Transverse colon (tissue), 4 donors: Measurements from ENCODE around the gene OR2B6. TPM values are rescaled to one million over a fixed set of nuclear protein-coding genes. Genes with fewer than 3 reads are reported as not detected.

ENCODE experiments used
- DNase-seq: peaks from one replicate; pipeline ENCODE4 v3.0.0-alpha.2; 2019
- H3K27ac ChIP-seq, 4 donors: fragments of 200-600 bp; sonication (generic); 2 replicates each; pipeline ENCODE4 v1.5.1; 2016 to 2018; ENCODE audit warnings: inconsistent platforms in 4 of 4
- H3K27me3 ChIP-seq: fragments of 200-600 bp; sonication (generic); 2 replicates; pipeline ENCODE4 v1.5.1; 2017; ENCODE audit warnings: inconsistent platforms
- H3K36me3 ChIP-seq, 4 donors: fragments of 200-600 bp; sonication (generic); 2 replicates each; pipeline ENCODE4 v1.5.1; 2017 to 2019; ENCODE audit warnings: inconsistent platforms in 4 of 4
- H3K4me1 ChIP-seq, 4 donors: fragments of 200-600 bp; sonication (generic); 2 replicates each; pipeline ENCODE4 v1.5.1; 2017 to 2020; ENCODE audit warnings: inconsistent platforms in 4 of 4
- H3K4me3 ChIP-seq, 4 donors: fragments of 200-600 bp; sonication (generic); 1 replicate in 1 of 4; 2 replicates in 3 of 4; pipeline versions ENCODE4 v1.5.1 to v1.6.1; 2017 to 2019; ENCODE audit warnings: inconsistent platforms in 4 of 4
- H3K9me3 ChIP-seq, 2 donors: fragments of 200-600 bp; sonication (generic); 2 replicates each; pipeline ENCODE4 v1.5.1; 2017 to 2019; ENCODE audit warnings: inconsistent platforms in 2 of 2
- EP300 ChIP-seq: sonication (generic); formaldehyde crosslinking; IDR thresholded peaks from one replicate; pipeline ENCODE4 v1.6.1; 2017; ENCODE audit warnings: antibody characterized with exemption, low read depth
- POLR2A ChIP-seq: fragments of 450-650 bp; IDR thresholded peaks from one replicate; pipeline ENCODE4 v1.6.1; 2016; ENCODE audit warnings: antibody characterized with exemption, mild to moderate bottlenecking, moderate library complexity
- POLR2AphosphoS5 ChIP-seq, 3 donors: sonication (generic); formaldehyde crosslinking; IDR thresholded peaks; one replicate each; pipeline ENCODE4 v1.6.1; 2016; ENCODE audit warnings: antibody characterized with exemption in 3 of 3
- WGBS, 2 donors: methylation state at CpG; one replicate each; pipeline ENCODE4 v1.1.5; 2018; ENCODE audit warnings: low coverage in 1 of 2; 5-methylcytosine and 5-hydroxymethylcytosine counted together
- in situ Hi-C, 4 donors: fragments of 200-750 bp; cut with MboI; loops; one replicate each; pipeline versions ENCODE4 v1.15.0 to v1.15.1; 2017; ENCODE audit warnings: low sequenced_read_pairs in 3 of 4, low pct_ligation_motif_present in 1 of 4, low pct_unique_long_range_greater_than_20kb in 1 of 4
- intact Hi-C: fragments of 100-400 bp; cut with DNase I; formaldehyde crosslinking; loops from one replicate; pipeline ENCODE4 v1.15.1; 2023; ENCODE audit warnings: low total_unique reads
- total RNA-seq, 4 donors: library from RNA; depleted of rRNA; stranded (reverse); fragments of >200 nt; gene quantifications; one replicate each; pipeline ENCODE4 v1.1.0, GENCODE V29; 2016
- TF ChIP-seq, protein P1 (sequence below), 5 experiments: fragments of 200-600 bp in 3 of 5; fragments of 450-650 bp in 2 of 5; sonication (generic) in 3 of 5; IDR thresholded peaks; 1 replicate in 2 of 5; 2 replicates in 3 of 5; pipeline ENCODE4 v1.5.1; 2016 to 2017; ENCODE audit warnings: antibody characterized with exemption in 5 of 5, inconsistent platforms in 3 of 5, mild to moderate bottlenecking in 2 of 5, moderate library complexity in 1 of 5

OR2B6 gene
- total RNA-seq, 4 donors from 2014 or later, result not detected

DNA sequence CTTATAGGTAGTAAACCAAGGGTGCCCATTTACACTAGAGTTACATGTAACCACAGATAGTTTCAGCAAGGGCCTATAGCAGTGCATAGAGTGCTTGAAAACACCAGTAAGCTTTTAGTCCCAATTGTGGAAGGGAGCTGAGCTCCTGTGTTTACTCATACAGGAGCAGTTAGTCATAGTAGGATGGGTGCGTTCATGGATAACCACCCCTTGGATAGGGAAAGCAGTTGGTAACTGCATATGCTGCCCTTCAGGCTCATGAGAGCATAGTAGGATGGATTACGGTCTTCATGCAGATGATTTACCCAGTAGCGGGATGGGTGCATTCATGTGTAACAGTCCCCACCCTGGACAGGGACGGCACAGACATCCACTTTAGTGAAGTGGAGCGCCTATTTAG is 45.1 kb downstream of the OR2B6 start:
- Histone ChIP-seq H3K9me3 (no peaks in the 10 kb centered on the region), H3K36me3 (no peaks in the 10 kb centered on the region)
- in situ Hi-C loops, result no loop called here

GRCh38 chr6:28003059-28003458 is 46.0 kb downstream of the OR2B6 start:
- peak overlapping the region in 3 of 4 donors; percentile 5 to 74 (median 55) for H3K27ac ChIP-seq
- no peaks in the 10 kb centered on the region for H3K9me3 ChIP-seq
- WGBS, 2 donors, result 45% methylated on average over 5 of the region's 5 CpGs; no CpG with 5 or more reads in 1 of the 2 donors
- in situ Hi-C loops, result no loop called here
- TF ChIP-seq EP300, result no peak
- TF ChIP-seq, protein P1, sequence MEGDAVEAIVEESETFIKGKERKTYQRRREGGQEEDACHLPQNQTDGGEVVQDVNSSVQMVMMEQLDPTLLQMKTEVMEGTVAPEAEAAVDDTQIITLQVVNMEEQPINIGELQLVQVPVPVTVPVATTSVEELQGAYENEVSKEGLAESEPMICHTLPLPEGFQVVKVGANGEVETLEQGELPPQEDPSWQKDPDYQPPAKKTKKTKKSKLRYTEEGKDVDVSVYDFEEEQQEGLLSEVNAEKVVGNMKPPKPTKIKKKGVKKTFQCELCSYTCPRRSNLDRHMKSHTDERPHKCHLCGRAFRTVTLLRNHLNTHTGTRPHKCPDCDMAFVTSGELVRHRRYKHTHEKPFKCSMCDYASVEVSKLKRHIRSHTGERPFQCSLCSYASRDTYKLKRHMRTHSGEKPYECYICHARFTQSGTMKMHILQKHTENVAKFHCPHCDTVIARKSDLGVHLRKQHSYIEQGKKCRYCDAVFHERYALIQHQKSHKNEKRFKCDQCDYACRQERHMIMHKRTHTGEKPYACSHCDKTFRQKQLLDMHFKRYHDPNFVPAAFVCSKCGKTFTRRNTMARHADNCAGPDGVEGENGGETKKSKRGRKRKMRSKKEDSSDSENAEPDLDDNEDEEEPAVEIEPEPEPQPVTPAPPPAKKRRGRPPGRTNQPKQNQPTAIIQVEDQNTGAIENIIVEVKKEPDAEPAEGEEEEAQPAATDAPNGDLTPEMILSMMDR (IDR thresholded peaks at IDR 0.05), result no peak
- peak in 1 of 3 donors; percentile 53 for TF ChIP-seq POLR2AphosphoS5 (IDR thresholded peaks at IDR 0.05)
- TF ChIP-seq POLR2A, result peak; percentile 61
- peak; percentile 20 for DNase-seq
- no peaks in the 10 kb centered on the region for H3K27me3 ChIP-seq
- H3K4me1 ChIP-seq, result peaks cover 0 to 14% (median 0%) of the 10 kb centered on the region in 4 donors
- intact Hi-C loops, result no loop called here
- no peaks in the 10 kb centered on the region for H3K36me3 ChIP-seq
- H3K4me3 ChIP-seq, result no peak overlapping the region

More for the DNA sequence above, 45.1 kb downstream of the OR2B6 start:
- no peak for TF ChIP-seq EP300
- TF ChIP-seq, protein P1 (IDR thresholded peaks at IDR 0.05), result no peak
- no peak for TF ChIP-seq POLR2AphosphoS5 (IDR thresholded peaks at IDR 0.05)
- TF ChIP-seq POLR2A, result no peak
- Histone ChIP-seq H3K4me1 (peaks cover 0 to 14% (median 0%) of the 10 kb centered on the region in 4 donors), H3K27ac (peak overlapping the region in 2 of 4 donors; percentile 55 to 74), H3K4me3 (no peak overlapping the region), H3K27me3 (no peaks in the 10 kb centered on the region)
- DNase-seq, result no peak
- intact Hi-C loops, result no loop called here
- 99% methylated on average over 5 of the region's 5 CpGs; no CpG with 5 or more reads in 1 of the 2 donors for WGBS, 2 donors

GRCh38 chr6:28003661-28004060 is 46.6 kb downstream of the OR2B6 start:
- H3K27ac ChIP-seq, result peak overlapping the region in 3 of 4 donors; percentile 5 to 74 (median 55)
- 68 to 75% methylated on average over 2 to 3 of the region's 3 CpGs for WGBS, 2 donors
- H3K4me1 ChIP-seq, result peaks cover 0 to 14% (median 0%) of the 10 kb centered on the region in 4 donors
- intact Hi-C loops (no loop called here), in situ Hi-C loops (no loop called here)
- no peak for DNase-seq
- no peaks in the 10 kb centered on the region for H3K9me3 ChIP-seq
- no peaks in the 10 kb centered on the region for H3K27me3 ChIP-seq
- H3K36me3 ChIP-seq, result no peaks in the 10 kb centered on the region
- H3K4me3 ChIP-seq, result no peak overlapping the region
- TF ChIP-seq POLR2AphosphoS5 (IDR thresholded peaks at IDR 0.05) (no peak), EP300 (no peak), POLR2A (no peak)
- TF ChIP-seq, protein P1 (IDR thresholded peaks at IDR 0.05), result no peak

- intact Hi-C loops (no loop called here), in situ Hi-C loops (no loop called here)
- Histone ChIP-seq H3K4me1 (peaks cover 0 to 14% (median 0%) of the 10 kb centered on the region in 4 donors), H3K9me3 (no peaks in the 10 kb centered on the region), H3K27me3 (no peaks in the 10 kb centered on the region), H3K27ac (peak overlapping the region in 3 of 4 donors; percentile 5 to 74 (median 55)), H3K4me3 (no peak overlapping the region), H3K36me3 (no peaks in the 10 kb centered on the region)
- 49 to 59% methylated on average over 5 of the region's 5 CpGs for WGBS, 2 donors
- DNase-seq, result no peak
- TF ChIP-seq EP300 (no peak), POLR2AphosphoS5 (IDR thresholded peaks at IDR 0.05) (no peak), POLR2A (no peak)
- TF ChIP-seq, protein P1 (IDR thresholded peaks at IDR 0.05), result no peak
These were observed 47.5 kb downstream of the OR2B6 start for GRCh38 chr6:28004350-28005151.
